KOPT-K1 (cell line): ENCODE measurements around the gene UBR4.

Experiments used
- H3K27ac ChIP-seq: fragments of 200-600 bp; sonication (generic); 2 replicates; pipeline ENCODE4 v1.5.1; 2016; ENCODE audit warnings: antibody characterized with exemption, mild to moderate bottlenecking, low read depth, low read length; ENCODE audit not compliant: poor library complexity, severe bottlenecking
- H3K36me3 ChIP-seq: fragments of 200-600 bp; sonication (generic); 2 replicates; pipeline ENCODE4 v1.5.1; 2017; ENCODE audit warnings: antibody characterized with exemption, mild to moderate bottlenecking, low read length, moderate library complexity; ENCODE audit not compliant: insufficient read depth
- H3K9me3 ChIP-seq: fragments of 200-600 bp; sonication (generic); 2 replicates; pipeline ENCODE4 v1.5.1; 2017; ENCODE audit warnings: antibody characterized with exemption, low read length, mild to moderate bottlenecking; ENCODE audit not compliant: insufficient read depth, poor library complexity, severe bottlenecking

The UBR4 gene

DNA sequence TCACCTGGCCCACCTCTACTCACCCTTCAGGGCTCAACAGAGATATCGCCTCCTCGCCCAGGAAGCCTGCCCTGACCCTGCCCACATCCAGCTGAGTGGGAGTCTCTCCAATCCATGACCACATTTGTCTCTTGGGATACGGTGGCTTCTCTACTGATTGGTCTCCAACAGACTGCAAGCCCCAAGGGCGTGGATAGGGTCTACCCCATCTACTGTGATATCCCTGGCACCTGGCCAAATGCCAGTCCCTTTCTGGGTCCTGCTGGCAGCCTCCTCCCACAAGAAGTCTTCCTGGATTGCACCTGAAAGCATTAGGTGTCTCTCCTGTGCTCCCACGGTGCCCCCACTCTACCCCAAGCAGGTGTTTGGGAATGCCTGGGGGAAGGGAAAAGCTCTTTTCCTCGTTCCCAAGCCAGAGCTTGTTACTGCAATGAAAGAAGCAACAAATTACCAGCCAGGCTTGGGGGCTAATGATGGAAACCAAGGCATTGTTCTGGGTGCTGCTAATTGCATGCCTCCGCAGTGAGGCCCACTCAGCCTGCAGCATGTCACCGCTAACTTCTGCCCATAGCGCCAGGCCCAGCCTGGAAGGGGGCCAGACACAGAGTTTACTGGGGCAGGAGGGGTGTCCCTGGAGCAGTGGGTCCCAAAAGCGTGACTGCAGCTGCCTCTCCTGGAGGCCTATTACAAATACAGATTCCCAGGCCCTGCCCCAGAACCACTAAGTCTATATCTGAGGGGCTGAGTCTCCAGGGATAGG, 162.9 kb downstream of the UBR4 start:
- Histone ChIP-seq H3K36me3 (no peaks in the 10 kb centered on the region), H3K27ac (no peak overlapping the region)

DNA sequence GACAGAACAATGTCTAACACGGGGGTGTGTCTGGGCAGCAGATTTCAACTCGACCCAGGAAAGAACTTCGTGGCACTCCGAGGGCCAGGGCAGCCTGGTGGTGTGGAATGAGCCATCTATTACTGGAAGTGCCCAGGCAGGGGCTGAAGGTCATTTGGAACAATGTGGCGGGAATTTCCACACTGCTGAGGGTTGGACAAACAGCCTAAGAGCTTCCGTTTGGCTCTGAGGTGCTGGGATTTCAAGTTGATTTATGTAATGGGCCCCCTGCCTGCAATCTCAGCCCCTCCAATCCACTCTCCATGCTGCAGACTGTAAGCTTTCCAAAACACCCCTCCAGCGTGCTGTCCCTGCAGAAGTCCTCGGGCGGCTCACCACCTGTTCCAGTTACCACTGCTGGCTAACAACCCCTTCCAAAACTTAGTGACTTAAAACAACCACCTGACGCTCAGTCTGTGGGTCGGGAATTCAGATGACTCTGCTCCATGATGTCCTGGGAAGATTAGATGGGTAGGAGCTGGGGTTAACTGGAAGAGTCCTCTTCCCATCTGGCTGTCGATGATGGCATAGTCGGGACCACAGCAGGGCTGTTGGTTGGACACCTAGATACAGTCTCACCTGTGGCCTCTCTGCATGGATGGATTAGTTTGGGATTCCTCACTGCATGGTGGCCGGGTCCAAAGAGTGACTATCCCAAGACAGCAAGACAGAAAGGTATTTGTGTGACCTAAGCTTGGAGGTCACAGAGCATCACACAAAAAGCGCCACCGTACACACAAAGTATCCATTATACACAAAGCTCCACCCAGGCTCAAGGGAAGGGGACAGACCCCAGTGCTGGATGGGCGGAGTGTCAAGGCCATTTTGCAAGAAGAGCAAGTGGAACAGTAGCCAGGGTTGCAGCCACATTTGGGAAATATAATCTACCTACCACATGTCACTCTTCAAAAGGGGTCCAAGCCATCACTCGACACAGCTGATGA, 163.9 kb downstream of the UBR4 start:
- Histone ChIP-seq H3K9me3 (no peaks in the 10 kb centered on the region), H3K27ac (no peak overlapping the region), H3K36me3 (no peaks in the 10 kb centered on the region)

More for the DNA sequence above, 162.9 kb downstream of the UBR4 start:
- no peaks in the 10 kb centered on the region for H3K9me3 ChIP-seq

DNA sequence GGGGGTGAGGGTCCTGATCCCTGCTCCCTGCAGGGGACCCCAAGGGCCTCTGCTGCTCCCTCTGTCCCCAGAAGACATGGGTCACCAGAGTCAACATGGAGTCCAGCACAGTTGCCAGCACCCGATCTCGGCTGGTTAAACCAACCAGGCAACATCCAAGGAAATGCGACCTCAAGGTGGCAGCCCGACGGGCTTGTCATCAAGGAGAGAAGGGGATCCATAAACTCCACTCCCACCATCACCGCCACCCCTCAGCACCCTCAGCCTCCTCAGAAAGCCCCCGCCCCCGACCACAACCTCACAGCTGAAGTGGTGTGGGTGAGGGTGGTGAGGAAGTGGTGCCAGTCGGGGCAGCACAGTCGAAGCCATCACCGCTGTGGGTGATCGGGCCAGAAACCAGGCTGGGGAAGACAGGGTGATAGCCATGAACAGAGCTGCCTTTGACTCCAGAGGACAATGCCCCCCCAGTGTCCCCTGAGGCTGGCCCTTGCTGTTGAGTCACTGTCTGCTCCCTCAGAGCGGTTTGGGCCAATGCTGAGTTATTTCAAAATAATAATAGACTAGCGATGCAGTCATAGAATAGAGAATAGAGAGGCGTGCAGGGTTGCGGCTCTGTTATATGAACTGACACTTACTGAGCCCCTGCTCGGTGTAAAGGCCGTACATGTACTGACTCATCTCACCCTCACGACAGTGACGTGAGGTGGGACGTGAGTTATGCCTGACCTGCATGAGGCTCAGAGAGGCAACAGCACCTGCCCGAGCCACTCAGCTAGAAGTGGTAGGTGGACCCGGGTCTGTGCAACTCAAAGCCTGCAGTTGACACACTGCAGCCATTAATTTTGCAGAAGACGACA, 164.9 kb downstream of the UBR4 start:
- Histone ChIP-seq H3K9me3 (no peaks in the 10 kb centered on the region), H3K36me3 (no peaks in the 10 kb centered on the region)

DNA sequence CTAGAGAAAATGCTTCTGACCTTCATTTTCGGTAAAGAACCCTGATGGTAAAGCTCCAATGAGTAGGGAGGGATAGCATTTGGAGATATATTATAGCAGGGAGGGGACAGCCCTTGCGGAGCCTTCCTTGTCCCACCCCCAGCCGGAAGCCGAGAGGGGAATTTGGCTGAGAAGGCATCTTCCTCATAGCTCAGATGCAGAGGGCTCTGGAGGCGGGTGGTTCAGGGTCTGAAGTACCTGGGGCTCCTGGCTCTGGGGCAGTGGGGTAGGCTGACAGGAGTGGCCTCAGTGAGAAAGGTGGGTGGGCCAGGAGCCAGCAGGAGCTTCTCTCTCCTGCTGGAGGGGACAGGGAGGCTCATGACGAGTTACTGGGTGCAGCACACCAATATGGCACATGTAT, 165.6 kb downstream of the UBR4 start:
- H3K27ac ChIP-seq: no peak overlapping the region
- no peaks in the 10 kb centered on the region for H3K36me3 ChIP-seq

More for the DNA sequence above, 164.9 kb downstream of the UBR4 start:
- no peak overlapping the region for H3K27ac ChIP-seq

DNA sequence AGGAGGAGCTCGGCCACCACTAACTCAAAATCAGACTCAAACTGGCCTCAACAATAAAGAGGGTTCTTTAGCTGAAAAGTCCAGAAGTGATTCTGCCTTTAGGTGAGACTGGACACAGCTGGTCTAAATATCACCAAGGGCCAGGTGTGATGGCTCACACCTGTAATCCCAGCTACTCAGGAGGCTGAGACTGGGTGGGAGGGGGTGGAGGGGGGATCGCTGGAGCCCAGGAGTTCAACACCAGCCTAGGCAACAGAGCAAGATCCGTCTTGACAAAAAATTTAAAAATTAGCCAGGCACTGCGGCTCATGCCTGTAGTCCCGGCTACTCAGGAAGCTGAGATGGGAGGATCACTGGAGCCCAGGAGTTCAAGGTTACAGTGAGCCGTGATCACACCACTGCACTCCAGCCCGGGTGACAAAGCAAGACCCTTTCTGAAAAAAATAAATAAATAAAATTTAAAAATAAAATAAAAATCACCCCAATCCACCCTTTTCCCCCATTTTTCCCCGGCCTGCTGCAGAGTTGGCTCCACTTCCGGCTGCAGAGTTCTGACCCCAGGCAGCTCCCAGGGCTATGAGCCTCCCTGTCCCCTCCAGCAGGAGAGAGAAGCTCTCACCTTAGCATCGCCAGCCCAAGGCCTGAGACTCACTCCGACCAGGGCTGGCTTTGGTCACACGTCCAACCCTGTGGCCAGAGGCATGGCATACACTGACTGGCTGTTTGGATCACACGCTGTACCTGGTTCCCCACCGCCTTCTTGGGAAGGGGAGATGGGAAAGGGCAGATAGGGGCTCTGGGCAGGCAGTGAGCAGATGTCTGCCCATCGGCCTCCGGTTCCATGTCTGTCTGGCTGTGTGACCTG, 166.3 kb downstream of the UBR4 start:
- Histone ChIP-seq H3K27ac (no peak overlapping the region), H3K36me3 (no peaks in the 10 kb centered on the region), H3K9me3 (no peaks in the 10 kb centered on the region)

More for the DNA sequence above, 165.6 kb downstream of the UBR4 start:
- no peaks in the 10 kb centered on the region for H3K9me3 ChIP-seq

DNA sequence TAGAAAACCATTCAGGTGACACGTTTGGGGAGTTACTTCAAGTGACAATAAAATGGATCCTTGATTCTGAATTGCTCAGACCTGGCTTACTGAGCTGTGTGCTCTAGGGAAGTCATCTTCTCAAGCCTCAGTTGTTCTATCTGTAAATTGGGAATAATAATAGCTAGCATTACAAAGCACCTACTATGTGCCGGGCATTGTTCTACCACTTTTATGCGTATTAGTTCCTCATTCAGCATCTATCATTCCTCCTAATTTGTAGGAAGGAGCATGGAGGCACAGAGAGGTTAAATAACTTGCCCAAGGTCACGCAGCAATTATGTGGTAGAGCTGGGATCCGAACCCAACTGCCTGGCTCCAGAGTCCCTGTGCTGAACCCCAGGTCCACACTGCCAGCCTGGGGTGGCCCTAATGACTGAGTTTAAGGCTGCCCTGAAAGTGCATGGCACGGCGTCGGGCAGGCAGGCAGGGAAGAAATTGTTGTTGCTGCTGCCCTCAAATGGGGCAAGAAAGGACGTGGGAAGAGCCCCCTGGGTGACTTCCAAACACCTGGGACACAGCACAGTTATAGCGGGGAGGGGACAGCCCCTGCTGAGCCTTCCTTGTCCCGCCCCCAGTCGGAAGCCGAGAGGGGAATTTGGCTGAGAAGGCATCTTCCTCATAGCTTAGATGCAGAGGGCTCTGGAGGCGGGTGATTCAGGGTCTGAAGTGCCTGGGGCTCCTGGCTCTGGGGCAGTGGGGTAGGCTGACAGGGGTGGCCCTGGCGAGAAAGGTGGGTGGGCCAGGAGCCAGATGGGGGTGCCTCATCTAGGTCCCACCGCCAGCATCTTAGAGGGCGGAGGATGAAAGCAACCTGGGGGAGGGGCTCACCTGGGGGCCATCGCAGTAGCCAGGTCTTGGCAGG, 167.1 kb downstream of the UBR4 start:
- Histone ChIP-seq H3K9me3 (no peaks in the 10 kb centered on the region), H3K36me3 (no peaks in the 10 kb centered on the region), H3K27ac (no peak overlapping the region)

DNA sequence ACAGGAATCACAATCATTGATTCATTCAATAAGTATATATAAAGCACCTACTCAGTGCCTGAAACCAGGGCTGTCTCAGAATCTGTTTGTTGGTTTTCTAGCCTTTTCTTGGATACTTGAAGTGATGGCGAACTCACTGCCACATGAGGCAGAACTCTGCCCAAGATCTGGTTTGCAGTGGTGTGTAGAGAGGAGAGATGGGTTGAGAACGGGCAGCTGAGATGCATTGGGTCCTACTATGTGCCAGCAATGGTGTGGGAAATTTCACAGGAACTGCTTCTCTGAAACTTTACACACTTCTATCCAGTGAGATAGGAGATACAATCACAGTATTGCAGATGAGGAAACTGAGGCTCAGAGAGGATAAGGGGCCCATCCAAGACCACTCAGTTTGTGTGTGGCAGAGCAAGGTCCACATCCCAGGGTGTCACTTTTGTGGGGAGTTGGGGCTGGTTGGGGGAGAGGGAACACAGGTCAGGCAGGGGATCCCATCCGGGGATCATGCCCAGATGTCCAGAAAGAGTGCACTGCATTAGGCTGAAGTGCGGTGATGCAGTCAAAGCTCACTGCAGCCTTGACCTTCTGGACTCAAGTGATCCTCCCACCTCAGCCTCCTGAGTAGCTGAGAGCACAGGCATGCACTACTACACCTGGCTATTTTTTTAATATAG, 169.9 kb downstream of the UBR4 start:
- Histone ChIP-seq H3K9me3 (no peaks in the 10 kb centered on the region), H3K36me3 (no peaks in the 10 kb centered on the region), H3K27ac (no peak overlapping the region)

DNA sequence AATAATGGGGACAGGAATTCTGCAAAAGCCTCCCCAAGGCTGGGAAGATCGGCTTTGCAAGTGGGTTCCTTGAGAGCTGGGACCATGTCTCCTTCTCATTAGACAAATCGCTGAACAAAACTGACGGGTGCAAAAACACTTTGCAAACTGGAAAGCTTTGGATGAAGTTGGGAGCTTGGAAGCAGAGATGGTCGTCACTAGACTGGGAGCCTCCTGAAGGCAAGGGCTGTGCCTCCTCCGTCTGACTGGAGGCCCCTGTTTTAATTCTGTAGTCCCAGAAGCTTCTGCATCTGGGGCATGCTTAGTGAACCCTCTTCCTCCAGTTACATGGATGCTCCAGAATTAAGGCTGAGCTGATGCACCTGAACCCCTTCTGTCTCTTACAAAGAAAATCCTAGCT, 171.3 kb downstream of the UBR4 start:
- no peaks in the 10 kb centered on the region for H3K36me3 ChIP-seq
- H3K9me3 ChIP-seq: no peaks in the 10 kb centered on the region
- H3K27ac ChIP-seq: no peak overlapping the region

DNA sequence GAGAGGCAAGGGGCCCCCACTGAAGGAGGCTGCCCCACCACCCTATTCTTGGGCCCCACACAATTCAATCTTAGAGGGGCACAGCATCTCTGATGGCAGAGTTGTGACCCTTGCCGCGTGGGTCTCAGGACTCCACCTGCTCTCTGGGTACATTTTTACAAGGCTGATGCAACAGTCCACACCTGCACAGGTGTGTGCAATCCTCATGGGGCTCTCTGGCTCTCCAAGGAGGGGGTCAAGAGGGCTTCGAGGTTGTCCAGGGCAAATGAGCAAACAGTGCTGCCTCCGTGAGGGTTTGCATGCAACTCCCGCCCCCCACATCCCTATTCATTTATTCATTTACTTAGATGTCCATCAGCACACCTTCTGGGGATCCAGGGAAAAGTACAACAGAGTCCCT, 172.0 kb downstream of the UBR4 start:
- Histone ChIP-seq H3K27ac (no peak overlapping the region), H3K9me3 (no peaks in the 10 kb centered on the region), H3K36me3 (no peaks in the 10 kb centered on the region)

DNA sequence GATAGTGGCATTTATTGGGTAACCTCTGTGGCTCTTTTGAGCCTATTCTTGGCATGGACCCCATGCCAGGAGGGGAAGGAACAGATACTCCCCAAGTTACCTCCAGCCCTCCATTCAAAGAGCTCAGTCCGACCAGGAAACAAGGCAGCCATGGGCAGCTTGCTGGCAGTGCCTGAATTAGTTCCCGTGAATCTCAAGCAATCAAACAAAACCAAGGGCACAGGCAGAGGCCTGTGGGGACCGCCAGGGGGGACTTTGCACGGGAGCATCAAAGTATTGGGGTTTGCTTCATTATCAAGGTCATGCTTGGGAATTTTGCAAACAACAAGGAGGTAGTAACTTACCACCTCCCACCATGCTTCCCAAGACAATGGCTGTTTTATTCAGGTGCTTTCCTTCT, 172.4 kb downstream of the UBR4 start:
- no peaks in the 10 kb centered on the region for H3K36me3 ChIP-seq
- no peak overlapping the region for H3K27ac ChIP-seq
- H3K9me3 ChIP-seq: no peaks in the 10 kb centered on the region

DNA sequence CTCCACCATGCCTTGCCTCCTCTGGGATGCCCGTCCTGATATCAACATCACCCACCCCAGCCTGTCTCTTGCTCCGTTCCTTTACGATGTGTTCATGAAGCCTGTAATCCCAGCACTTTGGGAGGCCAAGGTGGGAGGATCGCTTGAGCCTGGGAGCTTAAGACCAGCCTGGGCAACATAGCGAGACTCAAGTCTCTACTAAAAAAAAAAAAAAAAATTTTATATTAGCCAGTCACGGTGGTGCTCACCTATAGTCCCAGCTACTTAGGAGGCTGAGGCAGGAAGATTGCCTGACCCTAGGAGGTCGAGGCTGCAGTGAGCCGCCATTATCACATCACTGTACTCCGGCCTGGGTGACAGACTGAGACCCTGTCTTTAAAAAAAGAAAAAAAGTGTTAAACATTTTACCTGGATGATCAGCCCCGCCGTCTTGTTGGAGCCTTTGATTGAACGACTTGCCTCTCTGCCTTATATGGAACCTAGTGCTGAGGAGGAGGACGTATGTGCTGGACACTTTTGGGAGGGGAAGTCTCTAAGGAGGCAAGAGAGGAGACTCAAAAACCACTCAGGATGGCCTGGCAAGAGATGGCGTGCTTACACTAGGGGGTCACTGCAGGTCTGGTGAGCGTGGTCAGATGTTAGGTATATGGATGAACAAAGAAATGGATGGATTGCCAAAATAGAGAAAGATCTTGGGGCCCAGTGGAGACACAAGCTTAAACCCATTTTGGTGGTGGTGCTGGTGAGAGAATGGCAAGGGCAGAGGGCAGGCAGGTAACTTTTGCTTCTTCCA, 173.1 kb downstream of the UBR4 start:
- H3K36me3 ChIP-seq: no peaks in the 10 kb centered on the region

DNA sequence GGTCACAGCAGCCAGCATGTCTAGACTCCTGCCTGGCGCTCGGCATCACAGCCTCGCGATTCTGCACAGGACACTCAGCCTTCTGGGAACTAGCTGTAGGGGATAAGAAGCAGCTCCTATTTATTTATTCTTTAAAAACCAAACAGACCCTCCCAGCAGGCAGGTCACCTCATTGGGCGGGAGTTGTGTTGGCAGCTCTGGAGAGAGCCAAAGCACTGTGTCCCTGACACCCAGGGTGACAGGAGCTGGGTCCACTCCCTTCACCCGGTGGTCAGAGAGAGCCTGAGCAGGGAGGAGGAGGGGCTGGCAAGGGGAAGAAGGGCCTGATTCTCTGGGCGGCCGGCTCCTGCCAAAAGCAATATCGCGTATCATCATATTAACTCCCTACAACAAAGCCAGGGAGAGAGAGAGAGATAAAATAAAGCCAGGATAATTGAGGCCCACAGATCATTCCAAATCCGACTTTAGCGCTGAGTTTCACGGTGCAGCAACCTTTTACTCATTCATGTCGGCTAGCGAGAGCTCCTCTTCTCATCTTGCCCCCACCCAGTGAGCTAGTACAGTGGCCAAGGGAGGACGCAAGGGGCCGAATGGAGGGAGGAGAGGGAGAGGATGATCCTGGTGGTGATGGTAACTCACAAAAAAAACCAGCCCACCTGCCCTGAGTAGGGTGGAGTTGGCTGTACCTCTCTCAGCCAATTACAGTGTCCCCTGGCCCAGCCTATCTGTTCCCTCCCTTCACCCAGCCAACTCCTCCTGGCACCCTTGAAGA, 173.8 kb downstream of the UBR4 start:
- H3K36me3 ChIP-seq: no peaks in the 10 kb centered on the region
- no peak overlapping the region for H3K27ac ChIP-seq

More for the DNA sequence above, 173.1 kb downstream of the UBR4 start:
- no peaks in the 10 kb centered on the region for H3K9me3 ChIP-seq
- no peak overlapping the region for H3K27ac ChIP-seq

More for the DNA sequence above, 173.8 kb downstream of the UBR4 start:
- H3K9me3 ChIP-seq: no peaks in the 10 kb centered on the region
